SK-N-SH treated with all-trans-retinoic acid at 6 μM for 48 hours (cell line): ENCODE data around the gene BIK.
A peak's percentile ranks its signal among the peaks of the same experiment; 100 is the strongest.

Experiments
- ATAC-seq: fragments of 200-7000 bp; cut with Tn5 transposase; 3 replicates; pipeline ENCODE4 v1.9.1; 2020; ENCODE audit warnings: mild to moderate bottlenecking, moderate library complexity
- ARNTL ChIP-seq: fragments of 450-650 bp; formaldehyde crosslinking; IDR thresholded peaks from 2 replicates; pipeline ENCODE4 v1.5.0; 2020; ENCODE audit warnings: low read depth, mild to moderate bottlenecking, moderate library complexity, borderline replicate concordance
- CSDC2 ChIP-seq: fragments of 250-450 bp; sonication (Bioruptor Pico); IDR thresholded peaks from 2 replicates; pipeline ENCODE4 v1.5.0; 2020; ENCODE audit warnings: mild to moderate bottlenecking, moderate library complexity
- ESRRG ChIP-seq: fragments of 250-450 bp; sonication (Bioruptor Pico); IDR thresholded peaks from 2 replicates; pipeline ENCODE4 v1.6.1; 2021; ENCODE audit warnings: mild to moderate bottlenecking
- GLIS3 ChIP-seq: fragments of 250-450 bp; sonication (Bioruptor Pico); IDR thresholded peaks from 2 replicates; pipeline ENCODE4 v1.5.0; 2020; ENCODE audit warnings: mild to moderate bottlenecking, moderate library complexity
- ISL1 ChIP-seq: fragments of 250-450 bp; sonication (Bioruptor Pico); IDR thresholded peaks from 2 replicates; pipeline ENCODE4 v2.1.2; 2022; ENCODE audit warnings: mild to moderate bottlenecking, moderate library complexity
- PPARA ChIP-seq: fragments of 250-450 bp; sonication (Bioruptor Pico); IDR thresholded peaks from 2 replicates; pipeline ENCODE4 v1.5.0; 2020; ENCODE audit warnings: mild to moderate bottlenecking, borderline replicate concordance
- SNAI2 ChIP-seq: fragments of 250-450 bp; sonication (Bioruptor Pico); IDR thresholded peaks from 2 replicates; pipeline ENCODE4 v1.5.0; 2020; ENCODE audit warnings: mild to moderate bottlenecking, moderate library complexity
- TCF4 ChIP-seq: fragments of 250-450 bp; sonication (Bioruptor Pico); IDR thresholded peaks from 2 replicates; pipeline ENCODE4 v1.8.0; 2021; ENCODE audit warnings: mild to moderate bottlenecking, moderate library complexity, borderline replicate concordance
- TOX ChIP-seq: fragments of 250-450 bp; sonication (Bioruptor Pico); IDR thresholded peaks from 2 replicates; pipeline ENCODE4 v1.8.0; 2021; ENCODE audit warnings: mild to moderate bottlenecking, moderate library complexity, borderline replicate concordance
- ZC3H10 ChIP-seq: fragments of 250-450 bp; sonication (Bioruptor Pico); IDR thresholded peaks from 2 replicates; pipeline ENCODE4 v1.5.1; 2021; ENCODE audit warnings: mild to moderate bottlenecking, moderate library complexity
- ZFP3 ChIP-seq: fragments of 250-450 bp; sonication (Bioruptor Pico); IDR thresholded peaks from 2 replicates; pipeline ENCODE4 v1.5.0; 2020; ENCODE audit warnings: mild to moderate bottlenecking, moderate library complexity
- ZFP30 ChIP-seq: fragments of 450-650 bp; formaldehyde crosslinking; IDR thresholded peaks from 2 replicates; pipeline ENCODE4 v1.5.0; 2022; ENCODE audit warnings: mild to moderate bottlenecking, moderate library complexity
- ZNF565 ChIP-seq: fragments of 450-650 bp; formaldehyde crosslinking; conservative IDR thresholded peaks from 2 replicates; pipeline ENCODE4 v1.5.0; 2020; ENCODE audit warnings: low read depth, mild to moderate bottlenecking, moderate library complexity
- ZNF70 ChIP-seq: fragments of 450-650 bp; formaldehyde crosslinking; IDR thresholded peaks from 2 replicates; pipeline ENCODE4 v1.5.0; 2020; ENCODE audit warnings: mild to moderate bottlenecking, moderate library complexity
- ZNF8 ChIP-seq: fragments of 450-650 bp; formaldehyde crosslinking; IDR thresholded peaks from 2 replicates; pipeline ENCODE4 v1.5.0; 2020; ENCODE audit warnings: mild to moderate bottlenecking, moderate library complexity
- TF ChIP-seq, protein P1 (sequence below): fragments of 250-450 bp; sonication (Bioruptor Pico); IDR thresholded peaks from 2 replicates; pipeline ENCODE4 v1.5.0; 2020; ENCODE audit warnings: mild to moderate bottlenecking, moderate library complexity
- TF ChIP-seq, protein P2 (sequence below): fragments of 250-450 bp; sonication (Bioruptor Pico); IDR thresholded peaks from 2 replicates; pipeline ENCODE4 v1.5.1; 2021; ENCODE audit warnings: mild to moderate bottlenecking, moderate library complexity
- TF ChIP-seq, protein P3 (sequence below): fragments of 250-450 bp; sonication (Bioruptor Pico); IDR thresholded peaks from 2 replicates; pipeline ENCODE4 v1.8.0; 2020; ENCODE audit warnings: mild to moderate bottlenecking, moderate library complexity, borderline replicate concordance
- TF ChIP-seq, protein P4 (sequence below): fragments of 250-450 bp; sonication (Bioruptor Pico); IDR thresholded peaks from 2 replicates; pipeline ENCODE4 v1.5.1; 2020; ENCODE audit warnings: low read depth, mild to moderate bottlenecking, moderate library complexity
- TF ChIP-seq, protein P5 (sequence below): fragments of 250-450 bp; sonication (Bioruptor Pico); IDR thresholded peaks from 2 replicates; pipeline ENCODE4 v1.8.0; 2021; ENCODE audit warnings: low read depth, mild to moderate bottlenecking, moderate library complexity, borderline replicate concordance

Gene BIK

DNA sequence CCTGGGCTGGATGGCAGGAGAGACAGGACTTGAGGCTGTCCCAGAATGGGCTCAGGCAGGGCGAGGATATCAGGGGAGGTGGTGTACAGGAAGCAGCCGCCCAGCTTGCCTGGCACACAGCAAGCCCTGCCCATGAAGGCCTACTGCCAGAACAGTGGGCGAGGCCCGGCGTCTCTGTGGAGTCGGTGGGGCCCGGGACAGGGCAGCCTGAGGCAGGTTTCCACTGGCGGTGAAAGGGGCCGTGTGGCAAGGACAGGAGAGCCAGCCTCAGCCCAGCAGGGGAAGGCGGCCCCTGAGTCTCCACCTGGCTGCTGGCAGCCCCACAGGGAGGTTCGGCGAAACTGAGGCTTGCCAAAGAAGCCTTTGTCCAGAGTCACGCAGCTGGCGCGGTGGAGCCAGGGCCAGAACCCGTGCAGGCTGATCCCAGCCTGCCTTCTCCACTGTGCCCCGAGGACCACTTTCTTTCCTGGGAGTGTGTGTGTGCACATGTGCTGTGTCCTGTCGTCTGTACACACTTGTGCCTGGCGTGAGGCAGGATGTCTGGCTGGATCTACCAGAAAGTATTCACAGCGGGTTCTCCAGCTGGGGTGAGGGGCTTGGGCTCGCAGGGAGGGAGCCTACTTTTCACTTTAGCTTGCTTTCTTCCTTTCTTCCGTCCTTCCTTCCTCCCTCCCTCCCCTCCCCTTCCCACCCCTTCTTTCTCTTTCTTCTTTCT is 42.0 kb downstream of the BIK start:
- TF ChIP-seq, protein P1, sequence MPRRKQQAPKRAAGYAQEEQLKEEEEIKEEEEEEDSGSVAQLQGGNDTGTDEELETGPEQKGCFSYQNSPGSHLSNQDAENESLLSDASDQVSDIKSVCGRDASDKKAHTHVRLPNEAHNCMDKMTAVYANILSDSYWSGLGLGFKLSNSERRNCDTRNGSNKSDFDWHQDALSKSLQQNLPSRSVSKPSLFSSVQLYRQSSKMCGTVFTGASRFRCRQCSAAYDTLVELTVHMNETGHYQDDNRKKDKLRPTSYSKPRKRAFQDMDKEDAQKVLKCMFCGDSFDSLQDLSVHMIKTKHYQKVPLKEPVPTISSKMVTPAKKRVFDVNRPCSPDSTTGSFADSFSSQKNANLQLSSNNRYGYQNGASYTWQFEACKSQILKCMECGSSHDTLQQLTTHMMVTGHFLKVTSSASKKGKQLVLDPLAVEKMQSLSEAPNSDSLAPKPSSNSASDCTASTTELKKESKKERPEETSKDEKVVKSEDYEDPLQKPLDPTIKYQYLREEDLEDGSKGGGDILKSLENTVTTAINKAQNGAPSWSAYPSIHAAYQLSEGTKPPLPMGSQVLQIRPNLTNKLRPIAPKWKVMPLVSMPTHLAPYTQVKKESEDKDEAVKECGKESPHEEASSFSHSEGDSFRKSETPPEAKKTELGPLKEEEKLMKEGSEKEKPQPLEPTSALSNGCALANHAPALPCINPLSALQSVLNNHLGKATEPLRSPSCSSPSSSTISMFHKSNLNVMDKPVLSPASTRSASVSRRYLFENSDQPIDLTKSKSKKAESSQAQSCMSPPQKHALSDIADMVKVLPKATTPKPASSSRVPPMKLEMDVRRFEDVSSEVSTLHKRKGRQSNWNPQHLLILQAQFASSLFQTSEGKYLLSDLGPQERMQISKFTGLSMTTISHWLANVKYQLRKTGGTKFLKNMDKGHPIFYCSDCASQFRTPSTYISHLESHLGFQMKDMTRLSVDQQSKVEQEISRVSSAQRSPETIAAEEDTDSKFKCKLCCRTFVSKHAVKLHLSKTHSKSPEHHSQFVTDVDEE (CRISPR knock-in tag), result no peak
- TF ChIP-seq SNAI2 (CRISPR knock-in tag), result no peak
- no peak for TF ChIP-seq CSDC2 (CRISPR knock-in tag)
- no peak for TF ChIP-seq ZNF70
- no peak for TF ChIP-seq ZC3H10 (CRISPR knock-in tag)
- TF ChIP-seq, protein P2, sequence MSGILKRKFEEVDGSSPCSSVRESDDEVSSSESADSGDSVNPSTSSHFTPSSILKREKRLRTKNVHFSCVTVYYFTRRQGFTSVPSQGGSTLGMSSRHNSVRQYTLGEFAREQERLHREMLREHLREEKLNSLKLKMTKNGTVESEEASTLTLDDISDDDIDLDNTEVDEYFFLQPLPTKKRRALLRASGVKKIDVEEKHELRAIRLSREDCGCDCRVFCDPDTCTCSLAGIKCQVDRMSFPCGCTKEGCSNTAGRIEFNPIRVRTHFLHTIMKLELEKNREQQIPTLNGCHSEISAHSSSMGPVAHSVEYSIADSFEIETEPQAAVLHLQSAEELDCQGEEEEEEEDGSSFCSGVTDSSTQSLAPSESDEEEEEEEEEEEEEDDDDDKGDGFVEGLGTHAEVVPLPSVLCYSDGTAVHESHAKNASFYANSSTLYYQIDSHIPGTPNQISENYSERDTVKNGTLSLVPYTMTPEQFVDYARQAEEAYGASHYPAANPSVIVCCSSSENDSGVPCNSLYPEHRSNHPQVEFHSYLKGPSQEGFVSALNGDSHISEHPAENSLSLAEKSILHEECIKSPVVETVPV, result no peak
- TF ChIP-seq ESRRG (CRISPR knock-in tag), result no peak
- TF ChIP-seq GLIS3 (CRISPR knock-in tag), result no peak
- TF ChIP-seq, protein P3, sequence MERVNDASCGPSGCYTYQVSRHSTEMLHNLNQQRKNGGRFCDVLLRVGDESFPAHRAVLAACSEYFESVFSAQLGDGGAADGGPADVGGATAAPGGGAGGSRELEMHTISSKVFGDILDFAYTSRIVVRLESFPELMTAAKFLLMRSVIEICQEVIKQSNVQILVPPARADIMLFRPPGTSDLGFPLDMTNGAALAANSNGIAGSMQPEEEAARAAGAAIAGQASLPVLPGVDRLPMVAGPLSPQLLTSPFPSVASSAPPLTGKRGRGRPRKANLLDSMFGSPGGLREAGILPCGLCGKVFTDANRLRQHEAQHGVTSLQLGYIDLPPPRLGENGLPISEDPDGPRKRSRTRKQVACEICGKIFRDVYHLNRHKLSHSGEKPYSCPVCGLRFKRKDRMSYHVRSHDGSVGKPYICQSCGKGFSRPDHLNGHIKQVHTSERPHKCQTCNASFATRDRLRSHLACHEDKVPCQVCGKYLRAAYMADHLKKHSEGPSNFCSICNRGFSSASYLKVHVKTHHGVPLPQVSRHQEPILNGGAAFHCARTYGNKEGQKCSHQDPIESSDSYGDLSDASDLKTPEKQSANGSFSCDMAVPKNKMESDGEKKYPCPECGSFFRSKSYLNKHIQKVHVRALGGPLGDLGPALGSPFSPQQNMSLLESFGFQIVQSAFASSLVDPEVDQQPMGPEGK (CRISPR knock-in tag), result no peak
- no peak for TF ChIP-seq PPARA (CRISPR knock-in tag)
- TF ChIP-seq, protein P4, sequence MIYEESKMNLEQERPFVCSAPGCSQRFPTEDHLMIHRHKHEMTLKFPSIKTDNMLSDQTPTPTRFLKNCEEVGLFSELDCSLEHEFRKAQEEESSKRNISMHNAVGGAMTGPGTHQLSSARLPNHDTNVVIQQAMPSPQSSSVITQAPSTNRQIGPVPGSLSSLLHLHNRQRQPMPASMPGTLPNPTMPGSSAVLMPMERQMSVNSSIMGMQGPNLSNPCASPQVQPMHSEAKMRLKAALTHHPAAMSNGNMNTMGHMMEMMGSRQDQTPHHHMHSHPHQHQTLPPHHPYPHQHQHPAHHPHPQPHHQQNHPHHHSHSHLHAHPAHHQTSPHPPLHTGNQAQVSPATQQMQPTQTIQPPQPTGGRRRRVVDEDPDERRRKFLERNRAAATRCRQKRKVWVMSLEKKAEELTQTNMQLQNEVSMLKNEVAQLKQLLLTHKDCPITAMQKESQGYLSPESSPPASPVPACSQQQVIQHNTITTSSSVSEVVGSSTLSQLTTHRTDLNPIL (CRISPR knock-in tag), result no peak
- TF ChIP-seq ARNTL (CRISPR knock-in tag), result no peak
- TF ChIP-seq ZFP3 (CRISPR knock-in tag), result no peak
- TF ChIP-seq, protein P5, sequence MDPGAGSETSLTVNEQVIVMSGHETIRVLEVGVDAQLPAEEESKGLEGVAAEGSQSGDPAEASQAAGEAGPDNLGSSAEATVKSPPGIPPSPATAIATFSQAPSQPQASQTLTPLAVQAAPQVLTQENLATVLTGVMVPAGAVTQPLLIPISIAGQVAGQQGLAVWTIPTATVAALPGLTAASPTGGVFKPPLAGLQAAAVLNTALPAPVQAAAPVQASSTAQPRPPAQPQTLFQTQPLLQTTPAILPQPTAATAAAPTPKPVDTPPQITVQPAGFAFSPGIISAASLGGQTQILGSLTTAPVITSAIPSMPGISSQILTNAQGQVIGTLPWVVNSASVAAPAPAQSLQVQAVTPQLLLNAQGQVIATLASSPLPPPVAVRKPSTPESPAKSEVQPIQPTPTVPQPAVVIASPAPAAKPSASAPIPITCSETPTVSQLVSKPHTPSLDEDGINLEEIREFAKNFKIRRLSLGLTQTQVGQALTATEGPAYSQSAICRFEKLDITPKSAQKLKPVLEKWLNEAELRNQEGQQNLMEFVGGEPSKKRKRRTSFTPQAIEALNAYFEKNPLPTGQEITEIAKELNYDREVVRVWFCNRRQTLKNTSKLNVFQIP (CRISPR knock-in tag), result no peak
- no peak for TF ChIP-seq ZFP30 (CRISPR knock-in tag)
- no peak for TF ChIP-seq TOX
- ATAC-seq, result peak; percentile 89

DNA sequence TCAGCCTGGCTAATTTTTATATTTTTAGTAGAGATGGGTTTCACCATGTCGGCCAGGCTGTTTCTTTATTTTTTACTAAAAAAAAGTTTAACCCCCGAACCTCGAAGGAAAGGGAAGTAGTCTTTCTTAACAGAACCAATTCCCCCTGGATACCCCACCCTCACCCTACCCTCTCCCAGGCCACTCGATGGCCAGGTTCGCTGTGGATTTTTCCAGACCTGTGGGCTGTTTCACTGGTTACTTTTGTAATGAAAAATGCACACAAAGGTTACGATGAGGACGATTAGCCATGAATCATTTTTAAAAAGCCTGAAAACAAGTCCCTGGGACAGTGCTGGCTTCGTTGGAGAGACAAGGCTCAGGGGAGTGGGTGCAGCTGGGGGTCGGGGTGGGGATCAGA is 43.3 kb downstream of the BIK start:
- TF ChIP-seq ISL1 (CRISPR knock-in tag) (no peak), TCF4 (no peak), ZNF565 (no peak), SNAI2 (CRISPR knock-in tag) (no peak), ZC3H10 (CRISPR knock-in tag) (no peak), GLIS3 (CRISPR knock-in tag) (no peak), ZNF8 (CRISPR knock-in tag) (no peak)
- TF ChIP-seq, protein P2, result no peak
- ATAC-seq, result no peak
